GM23338 (cell line): ENCODE measurements around the gene ANKS1B. TPM values are rescaled to one million over a fixed set of nuclear protein-coding genes. Genes with fewer than 3 reads are reported as not detected.

ENCODE experiments used
- ATAC-seq: fragments of 200-7000 bp; cut with Tn5 transposase; 3 replicates; pipeline ENCODE4 v1.9.1; 2020
- DNase-seq: peaks from one replicate; pipeline ENCODE4 v3.0.0-alpha.2; 2015; ENCODE audit warnings: low spot score
- H2AFZ ChIP-seq: fragments of 200-600 bp; sonication (generic); 2 replicates; pipeline ENCODE4 v1.8.0; 2016; ENCODE audit warnings: antibody characterized with exemption, mild to moderate bottlenecking, moderate library complexity
- H3F3A ChIP-seq: fragments of 200-600 bp; sonication (generic); replicated peaks from 2 replicates; pipeline ENCODE4 v1.8.0; 2017; ENCODE audit warnings: antibody characterized with exemption, mixed run types, low read depth
- H3K27ac ChIP-seq: fragments of 200-600 bp; sonication (generic); 2 replicates; pipeline ENCODE4 v1.6.1; 2016; ENCODE audit warnings: low read depth
- H3K27me3 ChIP-seq: fragments of 200-600 bp; sonication (generic); 2 replicates; pipeline ENCODE4 v1.8.0; 2016; ENCODE audit warnings: mild to moderate bottlenecking, mixed run types, moderate library complexity; ENCODE audit not compliant: insufficient read depth
- H3K36me3 ChIP-seq: fragments of 200-600 bp; sonication (generic); 2 replicates; pipeline ENCODE4 v1.8.0; 2016; ENCODE audit warnings: mild to moderate bottlenecking; ENCODE audit not compliant: insufficient read depth
- H3K4me1 ChIP-seq: fragments of 200-600 bp; sonication (generic); 2 replicates; pipeline ENCODE4 v1.8.0; 2016; ENCODE audit warnings: mild to moderate bottlenecking, moderate library complexity; ENCODE audit not compliant: insufficient read depth
- H3K4me2 ChIP-seq: fragments of 200-600 bp; sonication (generic); 2 replicates; pipeline ENCODE4 v1.7.1; 2017; ENCODE audit warnings: mixed run types
- H3K4me3 ChIP-seq: fragments of 200-600 bp; sonication (generic); 2 replicates; pipeline ENCODE4 v1.6.1; 2016; ENCODE audit warnings: mixed run types
- H3K79me2 ChIP-seq: fragments of 200-600 bp; sonication (generic); replicated peaks from 2 replicates; pipeline ENCODE4 v1.8.0; 2017; ENCODE audit warnings: mild to moderate bottlenecking; ENCODE audit not compliant: insufficient read depth
- H3K9me2 ChIP-seq: fragments of 200-600 bp; sonication (generic); 2 replicates; pipeline ENCODE4 v1.8.0; 2017; ENCODE audit not compliant: insufficient read depth
- H4K20me1 ChIP-seq: fragments of 200-600 bp; sonication (generic); replicated peaks from 2 replicates; pipeline ENCODE4 v1.8.0; 2017; ENCODE audit warnings: mild to moderate bottlenecking; ENCODE audit not compliant: insufficient read depth
- H3K27ac Mint-ChIP-seq: 2 replicates; pipeline ENCODE4 v1.8.0; 2020; ENCODE audit warnings: inconsistent platforms, mild to moderate bottlenecking, moderate library complexity, mixed read lengths
- H3K27me3 Mint-ChIP-seq: 3 replicates; pipeline ENCODE4 v1.8.0; 2022; ENCODE audit warnings: low read depth, mild to moderate bottlenecking, moderate library complexity, mixed read lengths, inconsistent platforms; ENCODE audit not compliant: insufficient read depth, poor library complexity
- H3K36me3 Mint-ChIP-seq: 3 replicates; pipeline ENCODE4 v1.8.0; 2021; ENCODE audit warnings: low read depth, mild to moderate bottlenecking, inconsistent platforms, moderate library complexity, mixed read lengths
- H3K4me1 Mint-ChIP-seq: 3 replicates; pipeline ENCODE4 v1.8.0; 2020; ENCODE audit warnings: mild to moderate bottlenecking, inconsistent platforms, mixed read lengths
- H3K4me3 Mint-ChIP-seq: 3 replicates; pipeline ENCODE4 v1.8.0; 2021; ENCODE audit warnings: moderate library complexity, mild to moderate bottlenecking, inconsistent platforms, mixed read lengths
- H3K9me3 Mint-ChIP-seq: 3 replicates; pipeline ENCODE4 v1.8.0; 2020; ENCODE audit warnings: moderate library complexity, mild to moderate bottlenecking, inconsistent platforms, mixed read lengths
- CREB1 ChIP-seq: fragments of 250-450 bp; sonication (Bioruptor Pico); IDR thresholded peaks from 2 replicates; pipeline ENCODE4 v1.5.0; 2020; ENCODE audit warnings: low read depth, mild to moderate bottlenecking, moderate library complexity
- ETS1 ChIP-seq: IDR thresholded peaks from 2 replicates; pipeline ENCODE4 v1.6.1; 2016; ENCODE audit warnings: antibody characterized with exemption
- EZH2phosphoT487 ChIP-seq: fragments of 200-600 bp; sonication (generic); IDR thresholded peaks from one replicate; pipeline ENCODE4 v1.8.1; 2018; ENCODE audit warnings: antibody characterized with exemption; ENCODE audit not compliant: unreplicated experiment
- JUNB ChIP-seq: IDR thresholded peaks from one replicate; pipeline ENCODE4 v1.6.1; 2016; ENCODE audit warnings: antibody characterized with exemption; ENCODE audit not compliant: unreplicated experiment
- NANOG ChIP-seq: IDR thresholded peaks from 2 replicates; pipeline ENCODE4 v1.6.1; 2016; ENCODE audit warnings: antibody characterized with exemption, borderline replicate concordance
- POLR2AphosphoS5 ChIP-seq: IDR thresholded peaks from 2 replicates; pipeline ENCODE4 v1.6.1; 2016; ENCODE audit warnings: antibody characterized with exemption, low read depth
- STAT1 ChIP-seq: IDR thresholded peaks from one replicate; pipeline ENCODE4 v1.6.1; 2016; ENCODE audit warnings: antibody characterized with exemption; ENCODE audit not compliant: unreplicated experiment
- ZNF114 ChIP-seq: fragments of 250-450 bp; sonication (Bioruptor Pico); IDR thresholded peaks from 2 replicates; pipeline ENCODE4 v1.5.0; 2020; ENCODE audit warnings: mild to moderate bottlenecking, moderate library complexity
- ZNF331 ChIP-seq: fragments of 250-450 bp; sonication (Bioruptor Pico); IDR thresholded peaks from 2 replicates; pipeline ENCODE4 v1.5.0; 2020; ENCODE audit warnings: low read depth, mild to moderate bottlenecking, moderate library complexity
- polyA plus RNA-seq: library from polyadenylated mRNA; unstranded; fragments of >200 nt; fragmentation: Nextera tagmentation; extraction: Ambion mirVana; gene quantifications from 2 replicates; pipeline ENCODE4 v1.2.1, GENCODE V29; 2016
- total RNA-seq: library from RNA; depleted of rRNA; stranded (reverse); fragments of >200 nt; shearing (Covaris generic); gene quantifications from 2 replicates; pipeline ENCODE4 v1.2.3, GENCODE V29; 2014
- TF ChIP-seq, protein P1 (sequence below), 2 experiments: fragments of 200-600 bp in 1 of 2; sonication (generic) in 1 of 2; conservative IDR thresholded peaks; 2 replicates each; pipeline versions ENCODE4 v1.5.1 to v1.6.1; 2016 to 2017; ENCODE audit warnings: antibody characterized with exemption in 2 of 2, low read depth in 2 of 2, mild to moderate bottlenecking in 2 of 2, moderate library complexity in 1 of 2
- TF ChIP-seq, protein P2 (sequence below): IDR thresholded peaks from one replicate; pipeline ENCODE4 v1.6.1; 2018; ENCODE audit warnings: antibody characterized with exemption; ENCODE audit not compliant: unreplicated experiment

ANKS1B gene
- total and polyA plus RNA-seq, 2 experiments from 2014 or later = 4.3 to 5.8 TPM

DNA sequence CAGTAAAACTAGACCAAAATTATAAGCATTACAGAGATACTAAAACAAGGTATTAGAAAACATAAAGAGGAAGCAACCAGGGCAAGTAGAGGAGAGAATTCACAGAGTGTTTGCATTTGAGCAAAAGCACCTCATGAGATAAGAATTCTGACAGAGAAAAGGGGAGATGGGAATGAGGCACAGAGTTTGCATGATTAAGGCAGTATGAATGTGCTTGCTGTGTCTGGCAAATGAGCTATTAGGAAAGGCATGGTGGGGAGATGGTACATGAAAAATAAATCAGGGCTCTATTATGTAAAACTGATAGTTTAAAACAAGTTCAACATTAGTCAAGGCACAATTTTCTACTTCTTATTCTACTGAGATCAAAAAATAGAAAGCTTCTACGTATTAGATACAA, 314.1 kb downstream of the ANKS1B start:
- Mint-ChIP-seq H3K27ac (peak overlapping the region; percentile 57), H3K36me3 (peaks cover 4% of the 10 kb centered on the region; the same call in 1 of the 3 replicates), H3K4me3 (no peak overlapping the region), H3K27me3 (peaks cover 5% of the 10 kb centered on the region), H3K4me1 (peaks cover 19% of the 10 kb centered on the region; the same call in 2 of the 3 replicates), H3K9me3 (peaks cover 8% of the 10 kb centered on the region; the same call in 2 of the 3 replicates)
- TF ChIP-seq, protein P1, sequence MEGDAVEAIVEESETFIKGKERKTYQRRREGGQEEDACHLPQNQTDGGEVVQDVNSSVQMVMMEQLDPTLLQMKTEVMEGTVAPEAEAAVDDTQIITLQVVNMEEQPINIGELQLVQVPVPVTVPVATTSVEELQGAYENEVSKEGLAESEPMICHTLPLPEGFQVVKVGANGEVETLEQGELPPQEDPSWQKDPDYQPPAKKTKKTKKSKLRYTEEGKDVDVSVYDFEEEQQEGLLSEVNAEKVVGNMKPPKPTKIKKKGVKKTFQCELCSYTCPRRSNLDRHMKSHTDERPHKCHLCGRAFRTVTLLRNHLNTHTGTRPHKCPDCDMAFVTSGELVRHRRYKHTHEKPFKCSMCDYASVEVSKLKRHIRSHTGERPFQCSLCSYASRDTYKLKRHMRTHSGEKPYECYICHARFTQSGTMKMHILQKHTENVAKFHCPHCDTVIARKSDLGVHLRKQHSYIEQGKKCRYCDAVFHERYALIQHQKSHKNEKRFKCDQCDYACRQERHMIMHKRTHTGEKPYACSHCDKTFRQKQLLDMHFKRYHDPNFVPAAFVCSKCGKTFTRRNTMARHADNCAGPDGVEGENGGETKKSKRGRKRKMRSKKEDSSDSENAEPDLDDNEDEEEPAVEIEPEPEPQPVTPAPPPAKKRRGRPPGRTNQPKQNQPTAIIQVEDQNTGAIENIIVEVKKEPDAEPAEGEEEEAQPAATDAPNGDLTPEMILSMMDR (conservative IDR thresholded peaks at IDR 0.05; ENCODE audit: low read depth in 2 of 2) = no peak
- TF ChIP-seq, protein P2, sequence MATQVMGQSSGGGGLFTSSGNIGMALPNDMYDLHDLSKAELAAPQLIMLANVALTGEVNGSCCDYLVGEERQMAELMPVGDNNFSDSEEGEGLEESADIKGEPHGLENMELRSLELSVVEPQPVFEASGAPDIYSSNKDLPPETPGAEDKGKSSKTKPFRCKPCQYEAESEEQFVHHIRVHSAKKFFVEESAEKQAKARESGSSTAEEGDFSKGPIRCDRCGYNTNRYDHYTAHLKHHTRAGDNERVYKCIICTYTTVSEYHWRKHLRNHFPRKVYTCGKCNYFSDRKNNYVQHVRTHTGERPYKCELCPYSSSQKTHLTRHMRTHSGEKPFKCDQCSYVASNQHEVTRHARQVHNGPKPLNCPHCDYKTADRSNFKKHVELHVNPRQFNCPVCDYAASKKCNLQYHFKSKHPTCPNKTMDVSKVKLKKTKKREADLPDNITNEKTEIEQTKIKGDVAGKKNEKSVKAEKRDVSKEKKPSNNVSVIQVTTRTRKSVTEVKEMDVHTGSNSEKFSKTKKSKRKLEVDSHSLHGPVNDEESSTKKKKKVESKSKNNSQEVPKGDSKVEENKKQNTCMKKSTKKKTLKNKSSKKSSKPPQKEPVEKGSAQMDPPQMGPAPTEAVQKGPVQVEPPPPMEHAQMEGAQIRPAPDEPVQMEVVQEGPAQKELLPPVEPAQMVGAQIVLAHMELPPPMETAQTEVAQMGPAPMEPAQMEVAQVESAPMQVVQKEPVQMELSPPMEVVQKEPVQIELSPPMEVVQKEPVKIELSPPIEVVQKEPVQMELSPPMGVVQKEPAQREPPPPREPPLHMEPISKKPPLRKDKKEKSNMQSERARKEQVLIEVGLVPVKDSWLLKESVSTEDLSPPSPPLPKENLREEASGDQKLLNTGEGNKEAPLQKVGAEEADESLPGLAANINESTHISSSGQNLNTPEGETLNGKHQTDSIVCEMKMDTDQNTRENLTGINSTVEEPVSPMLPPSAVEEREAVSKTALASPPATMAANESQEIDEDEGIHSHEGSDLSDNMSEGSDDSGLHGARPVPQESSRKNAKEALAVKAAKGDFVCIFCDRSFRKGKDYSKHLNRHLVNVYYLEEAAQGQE = no peak
- TF ChIP-seq JUNB (no peak), EZH2phosphoT487 (no peak), ETS1 (no peak), STAT1 (no peak), ZNF114 (CRISPR knock-in tag) (no peak), POLR2AphosphoS5 (no peak), CREB1 (CRISPR knock-in tag) (no peak), NANOG (no peak), ZNF331 (CRISPR knock-in tag) (no peak)
- Histone ChIP-seq H3K27me3 (no peaks in the 10 kb centered on the region), H3F3A (no peaks in the 10 kb centered on the region), H2AFZ (no peak overlapping the region), H3K4me1 (0 out of 2 replicates have a peak, but pooled peaks cover 9% of the 10 kb centered on the region), H3K4me2 (0 out of 2 replicates have a peak overlapping the region, but pooled peaks have one; percentile 27), H3K79me2 (no peaks in the 10 kb centered on the region), H3K27ac (no peak overlapping the region), H3K36me3 (no peaks in the 10 kb centered on the region), H4K20me1 (no peaks in the 10 kb centered on the region), H3K9me2 (no peaks in the 10 kb centered on the region), H3K4me3 (no peak overlapping the region)
- peak; percentile 34 for DNase-seq
- ATAC-seq = peak; percentile 41; the same call in 2 of the 3 replicates
